Right atrium auricular region (tissue), 2 donors: ENCODE data around the gene WDR20. TPM values are rescaled to one million over a fixed set of nuclear protein-coding genes. Genes with fewer than 3 reads are reported as not detected.

Experiments
- DNase-seq: peaks from one replicate; pipeline ENCODE4 v3.0.0-alpha.2; 2019; ENCODE audit warnings: low spot score
- H3K27ac ChIP-seq, 2 donors: fragments of 200-600 bp; sonication (generic); 1 replicate in 1 of 2; 2 replicates in 1 of 2; pipeline ENCODE4 v1.5.1; 2016 to 2019
- H3K27me3 ChIP-seq, 2 donors: fragments of 200-600 bp; sonication (generic); one replicate each; pipeline versions ENCODE4 v1.5.1 to v1.6.0; 2017 to 2019
- H3K36me3 ChIP-seq: fragments of 200-600 bp; sonication (generic); one replicate; pipeline ENCODE4 v1.5.1; 2016
- H3K4me1 ChIP-seq, 2 donors: fragments of 200-600 bp; sonication (generic); one replicate each; pipeline versions ENCODE4 v1.5.1 to v1.6.0; 2017 to 2019
- H3K4me3 ChIP-seq, 2 donors: fragments of 200-600 bp; sonication (generic); 1 replicate in 1 of 2; 2 replicates in 1 of 2; pipeline ENCODE4 v1.5.1; 2017 to 2019; ENCODE audit warnings: mild to moderate bottlenecking in 1 of 2, moderate library complexity in 1 of 2
- H3K9me3 ChIP-seq, 2 donors: fragments of 200-600 bp; sonication (generic); one replicate each; pipeline ENCODE4 v1.5.1; 2019
- CTCF ChIP-seq, 2 donors: fragments of 200-600 bp; sonication (generic); IDR thresholded peaks; one replicate each; pipeline ENCODE4 v1.5.1; 2019; ENCODE audit warnings: antibody characterized with exemption in 2 of 2
- total RNA-seq, 2 donors: library from RNA; depleted of rRNA; stranded (reverse); fragments of >200 nt; gene quantifications; one replicate each; pipeline ENCODE4 v1.1.0, GENCODE V29; 2016

The WDR20 gene
- total RNA-seq, 2 donors from 2014 or later, result 16.0 to 20.1 TPM

- Histone ChIP-seq H3K4me3 (peak overlapping the region; percentile 80 to 91), H3K27ac (peak overlapping the region; percentile 88 to 95), H3K9me3 (no peaks in the 10 kb centered on the region), H3K36me3 (no peaks in the 10 kb centered on the region), H3K27me3 (no peaks in the 10 kb centered on the region), H3K4me1 (peaks cover 0 to 23% of the 10 kb centered on the region in 2 donors)
- TF ChIP-seq CTCF (IDR thresholded peaks at IDR 0.05), result no peak
- DNase-seq, result no peak
These were observed 774 bp upstream of the WDR20 start for GRCh38 chr14:102138961-102139285.

GRCh38 chr14:102140027-102140749, 491 bp downstream of the WDR20 start:
- H3K4me1 ChIP-seq, result peaks cover 0 to 23% of the 10 kb centered on the region in 2 donors
- no peaks in the 10 kb centered on the region for H3K9me3 ChIP-seq
- TF ChIP-seq CTCF (IDR thresholded peaks at IDR 0.05), result no peak
- peaks cover under 1% of the 10 kb centered on the region for H3K36me3 ChIP-seq
- H3K27me3 ChIP-seq, result no peaks in the 10 kb centered on the region
- H3K4me3 ChIP-seq, result peak overlapping the region; percentile 80 to 91
- peak overlapping the region; percentile 88 to 95 for H3K27ac ChIP-seq
- no peak for DNase-seq

- Histone ChIP-seq H3K9me3 (no peaks in the 10 kb centered on the region), H3K4me1 (peaks cover 0 to 23% of the 10 kb centered on the region in 2 donors), H3K27me3 (no peaks in the 10 kb centered on the region), H3K4me3 (peak overlapping the region; percentile 80 to 91), H3K27ac (peak overlapping the region; percentile 88 to 95), H3K36me3 (peaks cover 4% of the 10 kb centered on the region)
- DNase-seq, result no peak
- TF ChIP-seq CTCF (IDR thresholded peaks at IDR 0.05), result no peak
These were observed 1.1 kb downstream of the WDR20 start for GRCh38 chr14:102140750-102141145.

GRCh38 chr14:102141797-102142196, 2.1 kb downstream of the WDR20 start:
- Histone ChIP-seq H3K4me1 (peaks cover 0 to 31% of the 10 kb centered on the region in 2 donors), H3K4me3 (no peak overlapping the region), H3K27ac (no peak overlapping the region), H3K36me3 (peaks cover 4% of the 10 kb centered on the region), H3K27me3 (no peaks in the 10 kb centered on the region), H3K9me3 (no peaks in the 10 kb centered on the region)
- DNase-seq, result no peak
- TF ChIP-seq CTCF (IDR thresholded peaks at IDR 0.05), result no peak

- Histone ChIP-seq H3K27ac (no peak overlapping the region), H3K9me3 (no peaks in the 10 kb centered on the region), H3K4me1 (peaks cover 0 to 30% of the 10 kb centered on the region in 2 donors), H3K4me3 (no peak overlapping the region), H3K36me3 (peaks cover 4% of the 10 kb centered on the region), H3K27me3 (no peaks in the 10 kb centered on the region)
- TF ChIP-seq CTCF (IDR thresholded peaks at IDR 0.05), result no peak
- DNase-seq, result no peak
These were observed 5.2 kb downstream of the WDR20 start for GRCh38 chr14:102144914-102145313.

GRCh38 chr14:102145395-102145794, 5.7 kb downstream of the WDR20 start:
- Histone ChIP-seq H3K4me3 (no peak overlapping the region), H3K9me3 (no peaks in the 10 kb centered on the region), H3K36me3 (peaks cover 4% of the 10 kb centered on the region), H3K27me3 (no peaks in the 10 kb centered on the region), H3K4me1 (peaks cover 0 to 30% of the 10 kb centered on the region in 2 donors), H3K27ac (no peak overlapping the region)
- TF ChIP-seq CTCF (IDR thresholded peaks at IDR 0.05), result no peak
- no peak for DNase-seq
